GM19395 (cell line): ENCODE data around the gene IVD.
"Not testable (repeated sequence)": the region's sequence is repeated elsewhere in the genome, so short reads cannot be mapped to it uniquely, and the experiment has no call there.

ENCODE experiments used
- ATAC-seq: cut with Tn5 transposase; IDR thresholded peaks from one replicate; pipeline ENCODE4 v1.9.1; 2021; ENCODE audit warnings: mild to moderate bottlenecking, moderate library complexity; ENCODE audit not compliant: unreplicated experiment

IVD gene

DNA sequence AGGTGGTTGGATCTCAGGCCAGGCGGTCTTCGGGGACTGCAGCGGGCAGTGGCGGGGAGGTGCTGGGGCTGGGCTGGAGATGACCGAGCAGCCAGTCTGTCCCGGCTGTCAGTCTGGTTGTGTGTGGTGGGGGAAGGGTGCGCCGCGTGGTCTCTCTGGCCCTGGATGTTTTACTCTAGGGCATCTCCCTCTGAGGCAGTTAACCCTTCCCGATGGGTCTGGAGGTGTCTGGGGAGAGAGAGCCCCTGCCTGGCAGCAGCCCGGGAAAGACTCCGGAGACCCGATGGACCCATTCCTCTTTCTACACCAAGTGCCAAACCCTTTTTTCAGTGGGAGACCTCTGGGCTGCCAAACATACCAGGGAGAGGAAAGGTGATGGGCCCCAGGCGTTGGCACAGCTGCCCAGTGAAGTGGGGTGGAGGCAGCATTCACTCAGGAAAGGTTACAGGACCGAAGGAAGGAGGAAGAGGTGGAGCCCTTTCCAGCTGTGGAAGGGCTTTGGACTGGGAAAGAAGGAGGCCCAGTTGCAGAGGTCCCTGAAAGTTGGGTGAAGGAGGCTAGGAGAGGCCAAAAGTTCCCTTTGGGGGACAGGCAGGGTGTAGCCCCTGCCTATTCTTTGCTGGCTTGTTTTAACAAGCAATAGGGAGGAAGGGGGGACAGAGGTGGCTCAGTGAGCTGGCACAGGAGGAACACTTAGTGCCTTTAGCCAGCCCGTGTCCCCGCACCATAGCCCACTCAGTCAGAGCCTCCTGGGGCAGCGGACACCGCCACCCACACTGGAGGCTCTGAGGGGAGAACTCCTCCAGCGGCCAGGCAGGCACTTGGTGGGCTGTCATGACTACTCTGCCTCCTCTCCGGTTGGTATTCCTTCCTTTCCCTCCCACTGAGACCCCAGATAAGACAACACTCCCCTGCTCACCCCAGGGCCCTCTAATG is 32.4 kb downstream of the IVD start:
- ATAC-seq: no peak

DNA sequence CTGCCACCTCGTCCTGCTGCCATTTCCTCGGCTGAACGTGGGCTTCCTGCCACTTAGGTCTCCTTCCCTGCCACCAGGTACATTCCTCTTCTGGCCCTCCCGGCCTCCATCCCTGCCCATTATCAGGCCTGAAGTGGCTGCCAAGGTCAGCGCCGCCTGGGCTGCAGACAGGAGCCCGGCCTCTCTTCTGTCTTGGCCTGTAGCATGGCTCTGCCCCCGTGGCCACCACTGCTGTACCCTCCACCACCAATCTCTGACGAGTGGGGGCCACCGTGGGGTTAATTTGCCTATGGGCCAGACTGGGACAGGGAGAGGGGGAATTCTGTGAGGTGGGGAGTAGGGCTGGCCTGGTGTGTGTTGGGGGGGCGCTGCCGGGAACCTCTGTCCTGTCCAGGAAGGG is 33.1 kb downstream of the IVD start:
- ATAC-seq: no peak

DNA sequence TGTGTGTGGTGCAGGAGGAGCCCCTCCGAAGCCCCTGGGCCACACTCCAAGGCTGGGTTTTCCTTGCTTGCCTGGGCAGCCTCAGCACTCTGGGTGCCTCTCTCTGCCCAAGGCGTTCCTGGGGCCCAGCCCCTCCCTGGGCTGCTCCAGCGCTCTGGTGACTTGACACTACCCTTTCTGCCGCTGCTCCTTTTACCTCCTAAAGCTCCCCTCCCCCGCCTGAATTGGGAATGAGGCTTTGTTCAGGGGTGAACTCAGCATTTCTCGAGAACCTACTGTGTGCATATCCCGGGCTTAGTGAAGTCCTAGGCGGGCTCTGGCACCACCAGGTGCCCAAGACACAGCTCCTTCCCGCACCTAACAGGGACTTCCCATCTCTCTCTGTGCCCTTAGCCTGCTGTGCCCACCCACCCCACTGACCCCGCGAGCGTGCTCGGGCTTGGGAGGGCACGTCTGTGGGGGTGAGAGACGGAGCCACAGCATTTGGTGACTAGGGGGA is 33.9 kb downstream of the IVD start:
- no peak for ATAC-seq

DNA sequence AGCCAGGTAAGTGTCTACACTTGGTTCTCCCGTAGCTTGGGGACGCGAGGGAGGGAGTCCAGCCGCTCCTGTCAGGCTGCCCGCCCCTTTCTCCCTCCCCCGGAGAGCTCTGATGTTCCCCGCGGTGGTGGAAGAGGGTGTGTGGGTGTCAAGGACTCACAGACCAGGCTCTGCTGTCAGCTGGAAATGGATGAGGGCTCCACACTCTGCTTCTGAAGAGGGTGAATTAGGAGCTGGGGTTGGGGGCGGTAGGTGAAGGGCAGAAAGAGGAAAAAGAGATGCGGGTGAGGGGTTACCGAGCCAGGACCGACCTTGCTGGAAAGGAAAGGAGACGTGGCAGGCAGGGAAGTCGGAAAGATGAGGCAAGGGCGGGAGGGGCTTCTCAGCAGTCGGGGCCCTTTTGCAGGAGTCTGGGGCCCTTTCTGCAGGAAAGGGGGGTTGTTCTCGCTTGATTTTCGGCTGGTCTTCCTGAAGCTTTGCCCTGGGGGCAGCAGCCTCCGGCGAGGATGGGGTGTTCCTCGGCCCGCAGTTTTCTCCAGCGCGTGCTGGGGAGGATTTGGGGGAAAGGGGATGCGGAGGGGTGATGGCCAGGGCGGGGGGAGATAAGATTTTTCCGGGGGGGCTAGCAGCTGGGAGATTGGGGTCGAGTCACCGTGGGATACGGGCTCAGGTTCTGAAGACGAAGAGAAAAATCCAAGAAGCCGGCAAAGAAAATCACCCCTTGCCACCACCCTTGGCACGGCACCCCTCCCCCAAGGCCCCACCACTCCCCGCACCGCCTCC is 34.6 kb downstream of the IVD start:
- no peak for ATAC-seq

DNA sequence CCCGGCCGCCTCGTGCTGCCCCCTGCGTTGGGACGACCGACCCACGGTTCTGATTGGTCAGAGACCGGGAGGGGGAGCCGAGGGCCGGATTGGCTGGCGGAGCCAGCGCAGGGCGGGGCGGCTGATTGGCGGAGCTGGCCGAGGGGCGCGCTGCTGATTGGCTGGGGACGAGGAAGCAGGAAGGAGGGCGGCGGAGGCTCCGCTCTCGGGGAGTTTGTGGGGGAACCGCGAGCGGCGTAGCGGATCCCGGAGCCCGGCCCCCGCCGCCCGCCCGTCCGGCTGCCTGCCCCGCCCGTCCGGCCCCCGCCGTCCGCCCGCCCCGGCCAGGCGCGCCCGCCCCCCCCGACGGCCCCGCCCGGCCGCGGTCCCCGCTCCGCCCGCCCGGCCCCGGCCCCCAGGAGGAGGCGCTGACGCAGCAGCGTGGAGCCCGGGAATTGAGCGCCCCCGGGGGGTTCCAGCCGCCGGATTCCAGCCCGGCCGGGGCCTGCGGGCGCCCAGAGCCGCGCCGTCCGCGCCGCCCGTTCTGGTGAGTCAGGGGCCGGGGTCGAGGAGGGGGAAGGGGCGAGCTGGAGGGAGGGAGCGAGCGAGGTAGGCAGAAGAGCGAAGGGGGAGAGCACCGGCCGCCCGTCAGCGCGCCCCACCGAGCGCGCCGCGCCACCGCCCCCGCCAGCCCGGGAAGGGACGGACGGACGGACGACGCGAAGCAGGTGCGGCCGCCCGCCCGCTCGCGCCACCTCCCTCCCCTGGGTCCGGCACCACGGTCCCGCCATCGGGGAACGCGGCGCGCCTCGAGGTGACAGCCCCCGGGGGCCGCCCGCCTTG is 35.4 kb downstream of the IVD start, which contains the start of gene BAHD1:
TSS of gene BAHD1 (plus strand) at position 211 of the 822 bp plus-strand sequence. CDS start 17,512 bp downstream, outside the sequence.
- ATAC-seq: peak; percentile 84

DNA sequence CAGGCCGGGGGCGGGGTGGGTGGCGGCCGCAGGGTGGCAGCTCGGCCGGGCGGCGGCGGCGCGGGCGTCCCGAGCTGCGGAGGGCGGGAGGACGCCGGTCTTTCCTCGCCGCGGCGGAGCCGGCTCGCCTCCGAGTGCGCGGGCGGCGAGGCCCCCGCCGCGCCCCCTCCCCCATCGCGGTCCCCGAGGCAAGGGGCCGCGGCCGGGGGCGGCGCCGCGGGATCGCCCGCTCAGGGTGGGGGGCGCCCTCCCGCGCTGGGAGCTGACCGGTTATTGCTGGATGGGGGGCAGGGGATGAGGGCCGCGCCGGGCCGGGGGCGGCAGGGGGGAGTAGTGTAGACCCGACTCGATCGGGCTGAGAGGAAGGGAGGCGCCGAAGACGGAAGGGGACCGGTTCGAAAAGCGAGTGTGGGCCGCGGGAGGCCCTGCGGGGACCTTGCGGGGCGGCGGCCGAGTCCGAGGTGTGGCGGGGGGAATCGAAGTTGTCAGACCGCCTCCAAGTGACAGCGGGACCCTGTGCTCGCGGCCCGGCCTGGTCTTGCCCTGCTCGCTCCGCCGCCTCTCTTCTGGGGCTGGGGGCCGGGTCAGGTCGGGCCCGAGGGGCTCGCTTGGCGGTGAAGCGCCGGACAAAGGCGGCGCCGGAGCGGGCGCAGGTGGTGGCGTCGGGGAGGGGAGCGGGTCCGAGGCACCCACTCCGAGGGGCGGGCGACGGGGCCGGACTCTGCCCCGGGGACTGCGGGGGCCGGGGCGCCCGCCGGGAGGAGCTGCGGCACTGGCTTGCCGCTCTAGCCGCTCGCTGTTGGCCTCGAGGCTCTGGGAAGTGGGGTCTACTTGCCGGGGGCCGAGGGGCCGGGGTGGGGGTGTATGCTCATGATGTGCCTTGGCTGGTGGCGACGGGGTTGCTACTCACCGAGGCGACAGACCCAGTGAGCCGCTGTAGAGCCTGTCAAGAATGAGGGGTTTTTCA is 36.3 kb downstream of the IVD start:
- peak; percentile 4 for ATAC-seq

DNA sequence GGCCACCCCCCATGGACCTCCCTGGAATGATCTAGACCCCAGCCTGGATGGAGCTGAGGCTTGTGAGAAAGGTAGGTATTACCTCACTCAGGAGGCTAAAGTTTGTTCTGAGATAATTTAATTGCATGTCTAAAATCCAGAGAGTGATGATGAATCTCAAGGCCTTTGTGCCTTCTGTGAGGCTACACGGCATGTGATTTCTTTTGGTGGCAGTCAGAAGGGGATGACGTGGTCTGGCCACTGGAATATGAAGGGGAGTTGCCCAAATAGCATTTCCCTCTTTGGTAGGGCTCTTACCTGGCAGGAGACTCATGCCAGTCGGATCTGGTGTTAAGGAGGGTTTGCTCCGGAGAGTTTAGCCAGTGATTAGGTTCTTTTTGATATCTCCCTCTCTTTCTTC is 37.7 kb downstream of the IVD start:
- no peak for ATAC-seq

DNA sequence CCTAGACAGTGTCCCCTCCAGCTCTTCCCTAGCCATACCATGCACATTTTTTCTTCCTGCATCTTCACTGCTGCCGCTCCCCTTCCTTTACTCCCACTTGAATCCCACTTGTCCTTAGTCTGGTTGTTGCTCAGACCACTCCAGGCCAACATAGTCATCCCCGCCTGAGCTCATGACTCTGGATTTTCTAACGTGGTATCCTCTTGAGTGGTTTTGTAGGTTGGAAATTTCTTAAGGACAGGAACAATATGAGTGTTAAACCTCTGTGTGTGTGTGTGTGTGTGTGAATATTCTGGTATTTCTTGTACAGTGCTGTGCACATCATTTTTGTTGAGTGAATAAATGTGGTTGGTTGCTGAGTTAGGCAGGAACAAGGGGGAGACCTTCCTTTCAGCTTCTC is 38.3 kb downstream of the IVD start:
- ATAC-seq: no peak

DNA sequence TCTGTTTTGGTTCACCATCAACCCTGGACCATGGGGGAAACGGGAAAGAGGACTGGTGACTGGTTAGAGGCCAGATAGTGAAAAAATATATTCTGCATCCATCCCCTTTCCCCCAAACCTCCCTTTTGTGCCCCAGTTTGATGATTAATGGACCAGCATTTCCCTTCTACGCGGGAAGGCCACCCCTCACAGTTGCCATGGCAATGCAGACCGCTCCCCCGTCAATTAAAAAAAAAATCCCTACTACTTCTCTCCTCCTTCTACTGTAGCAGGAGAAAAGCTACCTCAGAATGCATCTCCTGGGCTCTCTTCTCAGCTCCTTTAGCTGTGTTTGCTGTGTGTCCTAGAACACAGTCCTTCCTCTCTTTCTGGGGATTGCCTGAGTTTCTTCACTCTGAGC is 39.1 kb downstream of the IVD start:
- ATAC-seq: no peak

DNA sequence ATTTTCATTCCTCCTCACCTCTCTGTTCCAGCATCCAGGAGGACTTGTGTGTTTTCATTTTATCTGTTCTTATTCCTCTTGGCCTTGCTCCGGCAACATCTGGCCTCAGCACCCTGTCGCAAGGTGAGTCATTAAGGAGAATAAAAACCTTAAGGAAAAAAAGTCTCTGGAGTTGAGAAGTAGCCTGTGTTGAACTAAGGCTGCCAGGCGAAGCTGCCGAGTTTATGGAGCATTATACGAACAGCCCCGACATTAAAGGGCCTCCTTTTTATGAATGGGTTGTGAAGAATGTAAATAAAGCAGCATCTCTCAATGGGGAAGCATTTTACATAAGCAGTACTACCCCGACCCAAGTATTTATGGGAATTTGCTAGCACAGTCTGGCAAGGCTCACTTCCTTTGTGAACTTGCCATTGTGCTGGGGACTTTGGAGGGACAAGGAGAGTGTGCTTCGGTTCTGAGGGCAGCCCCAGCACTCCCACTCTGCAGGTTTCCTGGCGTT is 39.9 kb downstream of the IVD start:
- ATAC-seq: no peak

DNA sequence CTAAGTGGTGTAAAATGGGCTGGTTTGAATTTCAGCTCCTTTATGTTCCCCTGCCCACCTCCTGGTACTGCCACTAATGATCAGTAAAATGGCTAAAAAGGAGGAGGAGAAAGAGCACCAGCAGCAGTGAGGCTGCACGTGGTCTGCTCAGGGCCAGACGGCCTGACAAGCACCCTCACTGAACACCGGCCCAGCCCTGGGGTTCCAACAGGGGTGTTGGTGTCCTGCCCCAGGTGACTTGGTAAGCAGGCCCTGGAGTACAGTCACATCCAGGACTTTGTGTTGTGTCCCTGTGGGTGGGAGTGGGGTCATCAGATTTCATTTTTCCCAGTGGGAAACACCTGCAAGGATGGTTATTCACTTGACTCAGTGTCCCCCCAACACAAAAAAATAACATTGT is 40.5 kb downstream of the IVD start:
- ATAC-seq: no peak

DNA sequence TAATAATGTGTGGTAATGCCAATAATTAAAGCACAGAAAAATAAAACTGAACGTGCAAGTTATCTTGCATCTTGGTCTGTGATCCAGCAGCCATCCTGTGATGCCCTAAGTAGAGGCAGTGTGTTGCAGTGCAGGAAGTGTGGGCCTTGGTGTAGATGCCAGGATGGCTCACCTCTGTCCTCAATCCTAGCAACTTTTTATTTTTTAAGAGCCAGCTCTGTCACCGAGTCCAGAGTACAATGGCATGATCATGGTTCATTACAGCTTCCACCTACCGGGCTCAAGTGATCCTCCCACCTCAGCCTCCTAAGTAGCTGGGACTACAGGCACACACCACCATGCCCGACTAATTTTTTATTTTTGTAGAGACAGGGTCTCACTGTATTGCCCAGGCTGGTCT is 42.8 kb downstream of the IVD start:
- ATAC-seq: no peak

DNA sequence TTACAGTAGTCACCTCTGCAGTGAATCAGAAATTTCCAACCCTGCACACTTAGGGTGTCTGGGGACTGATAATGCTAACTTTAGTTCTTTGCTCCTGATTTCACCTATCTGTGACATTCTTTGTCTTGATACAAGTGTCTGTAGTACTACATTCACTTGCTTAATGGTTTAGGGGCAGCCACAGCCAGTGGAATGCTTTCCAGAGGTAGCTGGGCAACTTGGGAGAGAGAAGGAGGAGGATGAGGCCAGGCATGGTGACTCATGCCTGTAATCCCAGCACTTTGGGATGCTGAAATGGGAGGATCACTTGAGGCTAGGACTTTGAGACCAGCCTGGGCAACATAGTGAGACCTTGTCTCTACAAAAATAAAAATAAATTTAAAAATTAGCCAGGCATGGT is 43.7 kb downstream of the IVD start:
- no peak for ATAC-seq

DNA sequence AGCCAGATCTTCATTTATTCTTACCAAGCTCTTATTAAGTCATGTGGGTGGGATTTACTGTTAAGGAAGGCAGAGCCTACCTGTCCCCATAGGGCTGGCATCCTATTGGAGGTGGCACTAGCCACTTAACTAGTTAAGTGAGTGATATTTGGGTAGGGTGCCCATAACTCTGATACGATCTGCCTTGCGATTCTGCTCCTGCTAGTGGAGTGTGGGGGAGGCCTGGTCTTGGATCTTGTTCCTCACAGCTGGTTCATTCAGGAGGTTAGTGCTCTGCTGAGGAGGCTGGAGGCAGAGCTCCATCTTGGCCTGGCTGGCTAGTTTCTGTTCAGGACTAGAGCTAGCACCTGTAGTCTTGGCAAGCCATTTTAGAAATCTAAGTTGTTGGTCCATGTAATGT is 44.5 kb downstream of the IVD start:
- no peak for ATAC-seq

DNA sequence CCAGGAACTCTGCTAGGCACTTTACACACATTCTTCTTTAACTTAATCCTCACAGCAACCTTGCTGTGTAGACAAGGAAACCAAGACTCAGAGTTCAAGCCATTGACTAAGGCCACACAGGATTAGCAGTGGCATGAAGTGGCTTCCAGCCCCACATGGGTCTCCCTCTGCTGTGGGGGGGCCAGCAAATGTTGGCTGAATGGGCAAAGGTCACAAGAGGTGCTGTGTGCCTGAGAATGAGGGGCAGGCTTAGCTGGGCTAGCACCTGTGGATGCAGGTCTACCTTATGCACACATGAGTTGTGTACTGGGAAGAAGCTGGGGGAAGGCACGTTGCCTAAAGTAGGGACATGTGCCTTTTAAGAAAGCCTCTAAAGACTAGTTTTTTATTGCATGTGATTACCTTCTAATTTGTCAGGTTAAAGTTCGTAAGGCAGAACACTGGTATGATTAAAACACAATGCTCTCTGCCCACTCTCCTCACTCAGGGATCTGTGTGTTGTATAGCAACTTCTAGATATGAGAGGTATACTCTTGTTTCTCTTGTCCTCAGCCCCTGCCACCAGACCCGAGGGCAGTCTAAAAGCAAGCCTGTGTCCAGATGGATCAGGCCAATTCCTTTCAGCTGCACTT is 46.0 kb downstream of the IVD start:
- no peak for ATAC-seq

DNA sequence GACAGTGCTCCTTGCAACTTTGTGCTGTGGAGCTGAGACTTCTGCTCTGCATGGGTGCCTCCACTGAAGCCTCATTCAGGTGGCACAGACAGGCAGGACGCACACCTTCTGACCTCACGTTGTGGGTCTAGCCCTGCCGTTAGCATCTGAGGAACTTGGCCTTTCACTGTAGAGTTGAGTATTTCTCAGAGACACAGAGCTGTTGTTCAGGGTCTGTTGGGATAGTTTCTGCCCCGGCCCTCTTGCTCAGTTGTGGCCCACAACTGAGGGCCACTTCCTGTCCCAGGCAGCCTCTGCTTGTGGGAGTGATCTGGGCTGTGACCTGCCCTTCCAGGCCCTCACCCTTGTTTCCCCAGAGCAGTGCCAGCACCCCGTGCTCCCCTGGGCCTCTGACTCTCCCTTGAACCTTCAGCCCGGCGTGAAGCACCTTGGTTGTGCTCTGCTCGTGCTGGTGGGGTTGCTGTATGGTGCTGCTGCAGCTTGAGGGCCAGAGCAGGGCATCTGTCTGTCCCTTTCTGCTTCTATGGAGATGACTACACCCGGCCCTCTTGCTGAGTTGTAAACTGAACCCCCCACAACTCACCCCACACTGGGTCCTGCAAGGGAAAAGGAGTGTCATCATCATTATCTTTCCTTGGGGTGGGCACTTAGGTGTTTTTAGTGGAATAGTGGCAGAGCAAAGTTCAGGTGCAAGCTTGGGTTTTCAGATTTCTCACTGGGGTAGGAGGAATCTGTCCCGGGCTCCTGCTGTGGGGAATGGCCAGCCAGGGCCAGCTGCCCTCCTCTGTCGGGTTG is 46.9 kb downstream of the IVD start:
- ATAC-seq: peak; percentile 67

DNA sequence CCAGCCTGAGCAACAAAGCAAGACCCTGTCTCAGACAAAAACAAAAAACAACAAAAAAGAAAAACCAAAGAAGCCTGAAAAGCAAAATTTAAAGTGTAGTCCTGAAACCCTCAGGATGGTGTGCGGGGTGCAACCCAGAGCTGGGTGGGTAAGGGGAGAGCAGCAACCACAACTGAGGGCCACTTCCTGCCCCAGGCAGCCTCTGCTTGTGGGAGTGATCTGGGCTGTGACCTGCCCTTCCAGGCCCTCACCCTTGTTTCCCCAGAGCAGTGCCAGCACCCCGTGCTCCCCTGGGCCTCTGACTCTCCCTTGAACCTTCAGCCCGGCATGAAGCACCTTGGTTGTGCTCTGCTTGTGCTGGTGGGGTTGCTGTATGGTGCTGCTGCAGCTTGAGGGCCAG is 48.3 kb downstream of the IVD start:
- not testable (repeated sequence) for ATAC-seq

DNA sequence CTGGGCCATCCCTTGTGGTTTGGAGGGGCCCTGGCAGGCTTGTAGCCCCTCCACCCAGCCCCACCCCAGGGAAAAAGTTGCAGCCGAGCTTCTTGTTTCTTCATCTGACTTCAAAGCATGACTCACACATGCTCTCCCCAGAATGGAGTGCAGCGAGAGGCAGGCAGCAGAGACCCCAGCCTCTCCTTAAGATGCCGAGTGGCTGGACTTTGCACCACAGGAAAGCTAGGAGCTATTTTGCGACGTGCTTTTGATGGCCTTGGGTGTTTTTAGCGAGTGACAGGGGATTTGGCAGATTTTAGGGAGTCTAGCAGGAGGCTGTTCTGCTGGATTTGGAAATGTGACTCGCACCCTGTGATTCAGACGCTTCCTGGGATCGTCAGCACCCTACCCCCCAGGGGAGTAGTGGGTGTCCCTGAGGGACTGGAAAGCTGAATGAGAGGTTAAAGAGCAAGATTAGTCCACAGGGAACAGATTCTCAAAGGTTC is 49.4 kb downstream of the IVD start:
- no peak for ATAC-seq
